Right lobe of liver (tissue), 6 donors: ENCODE results near the gene CD3E. TPM values are rescaled to one million over a fixed set of nuclear protein-coding genes. Genes with fewer than 3 reads are reported as not detected.
"Not testable (repeated sequence)": the region's sequence is repeated elsewhere in the genome, so short reads cannot be mapped to it uniquely, and the experiment has no call there.

Experiments
- ATAC-seq, 4 donors: fragments of 200-7000 bp; cut with Tn5 transposase; one replicate each; pipeline ENCODE4 v1.9.1; 2020; ENCODE audit warnings: mild to moderate bottlenecking in 4 of 4, moderate library complexity in 4 of 4
- DNase-seq, 3 donors: peaks; one replicate each; pipeline ENCODE4 v3.0.0-alpha.2; 2020
- H3K27ac ChIP-seq, 3 donors: fragments of 200-600 bp; one replicate each; pipeline ENCODE4 v1.8.0; 2022
- H3K27me3 ChIP-seq, 2 donors: fragments of 200-600 bp; one replicate each; pipeline ENCODE4 v1.8.0; 2022
- H3K36me3 ChIP-seq, 4 donors: fragments of 200-600 bp; sonication (generic) in 1 of 4; one replicate each; pipeline versions ENCODE4 v1.5.1 to v1.8.0; 2017 to 2022; ENCODE audit warnings: control low read depth in 1 of 4
- H3K4me1 ChIP-seq, 4 donors: fragments of 200-600 bp; sonication (generic) in 1 of 4; one replicate each; pipeline versions ENCODE4 v1.5.1 to v1.8.0; 2017 to 2022; ENCODE audit warnings: control low read depth in 1 of 4
- H3K4me3 ChIP-seq, 3 donors: fragments of 200-600 bp; one replicate each; pipeline ENCODE4 v1.8.0; 2022
- H3K9me3 ChIP-seq, 4 donors: fragments of 200-600 bp; sonication (generic) in 1 of 4; one replicate each; pipeline versions ENCODE4 v1.5.1 to v1.8.0; 2017 to 2022; ENCODE audit warnings: control low read depth in 1 of 4
- POLR2A ChIP-seq: fragments of 450-650 bp; IDR thresholded peaks from one replicate; pipeline ENCODE4 v1.6.1; 2017; ENCODE audit warnings: antibody characterized with exemption, mild to moderate bottlenecking
- WGBS: methylation state at CpG from one replicate; pipeline ENCODE4 v1.1.6; 2018; ENCODE audit warnings: low coverage, low lambda C conversion rate; ENCODE audit not compliant: insufficient coverage; ENCODE audit errors: missing lambda C conversion rate; 5-methylcytosine and 5-hydroxymethylcytosine counted together
- intact Hi-C, 2 donors: fragments of 100-400 bp; cut with DNase I; formaldehyde crosslinking; loops; one replicate each; pipeline versions ENCODE4 v1.11.2 to v1.14.1; 2022
- total RNA-seq, 6 experiments: library from RNA; depleted of rRNA in 2 of 6; stranded (reverse); fragments of >200 nt in 2 of 6; fragmentation: NEBNext Ultra II Directional in 3 of 6; extraction: Animal tissue kit (Norgen Biotek cat#: 25700) in 3 of 6; gene quantifications; one replicate each; pipeline versions ENCODE4 v1.1.0 to v1.2.4, GENCODE V29; 2016 to 2023
- TF ChIP-seq, protein P1 (sequence below), 4 donors: fragments of 200-600 bp in 3 of 4; fragments of 450-650 bp in 1 of 4; IDR thresholded peaks; one replicate each; pipeline versions ENCODE4 v1.5.1 to v1.8.0; 2016 to 2022; ENCODE audit warnings: antibody characterized with exemption in 4 of 4, mild to moderate bottlenecking in 2 of 4
- donor health status: DM: no; HTN: yes; CAD: no.
- donor health status: DM: no; HTN: no; CAD: no.
- donor health status: DM: no; HTN: no; CAD: no.
- donor health status: DM: no; HTN: yes; CAD: no.
- donor health status: DM: no; HTN: yes; CAD: no.

The CD3E gene
- total RNA-seq, 6 experiments from 2014 or later, result 0.55 to 1.5 (median 0.90) TPM

- Histone ChIP-seq H3K27ac (no peak overlapping the region), H3K27me3 (no peaks in the 10 kb centered on the region), H3K36me3 (no peaks in the 10 kb centered on the region), H3K4me3 (no peak overlapping the region), H3K9me3 (no peaks in the 10 kb centered on the region), H3K4me1 (no peaks in the 10 kb centered on the region)
- DNase-seq, result no peak
- intact Hi-C loops, result loop anchor here in 1 of 2 donors (10.0 kb wide), 1 partner anchor 53 kb away; the partner anchor contains the start of gene UBE4A
- TF ChIP-seq, protein P1, sequence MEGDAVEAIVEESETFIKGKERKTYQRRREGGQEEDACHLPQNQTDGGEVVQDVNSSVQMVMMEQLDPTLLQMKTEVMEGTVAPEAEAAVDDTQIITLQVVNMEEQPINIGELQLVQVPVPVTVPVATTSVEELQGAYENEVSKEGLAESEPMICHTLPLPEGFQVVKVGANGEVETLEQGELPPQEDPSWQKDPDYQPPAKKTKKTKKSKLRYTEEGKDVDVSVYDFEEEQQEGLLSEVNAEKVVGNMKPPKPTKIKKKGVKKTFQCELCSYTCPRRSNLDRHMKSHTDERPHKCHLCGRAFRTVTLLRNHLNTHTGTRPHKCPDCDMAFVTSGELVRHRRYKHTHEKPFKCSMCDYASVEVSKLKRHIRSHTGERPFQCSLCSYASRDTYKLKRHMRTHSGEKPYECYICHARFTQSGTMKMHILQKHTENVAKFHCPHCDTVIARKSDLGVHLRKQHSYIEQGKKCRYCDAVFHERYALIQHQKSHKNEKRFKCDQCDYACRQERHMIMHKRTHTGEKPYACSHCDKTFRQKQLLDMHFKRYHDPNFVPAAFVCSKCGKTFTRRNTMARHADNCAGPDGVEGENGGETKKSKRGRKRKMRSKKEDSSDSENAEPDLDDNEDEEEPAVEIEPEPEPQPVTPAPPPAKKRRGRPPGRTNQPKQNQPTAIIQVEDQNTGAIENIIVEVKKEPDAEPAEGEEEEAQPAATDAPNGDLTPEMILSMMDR (IDR thresholded peaks at IDR 0.05), result no peak
- no peak for TF ChIP-seq POLR2A
- no peak for ATAC-seq
- 51% methylated on average over 7 of the region's 8 CpGs for WGBS
Measured at GRCh38 chr11:118301600-118302195, 2.8 kb upstream of the CD3E start.

DNA sequence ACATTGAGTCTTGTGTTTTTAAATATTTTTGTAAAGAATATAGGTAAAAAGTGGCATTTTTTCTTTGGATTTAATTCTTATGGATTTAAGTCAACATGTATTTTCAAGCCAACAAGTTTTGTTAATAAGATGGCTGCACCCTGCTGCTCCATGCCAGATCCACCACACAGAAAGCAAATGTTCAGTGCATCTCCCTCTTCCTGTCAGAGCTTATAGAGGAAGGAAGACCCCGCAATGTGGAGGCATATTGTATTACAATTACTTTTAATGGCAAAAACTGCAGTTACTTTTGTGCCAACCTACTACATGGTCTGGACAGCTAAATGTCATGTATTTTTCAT, 333 bp upstream of the CD3E start:
- TF ChIP-seq POLR2A, result no peak
- TF ChIP-seq, protein P1 (IDR thresholded peaks at IDR 0.05), result no peak
- Histone ChIP-seq H3K36me3 (no peaks in the 10 kb centered on the region), H3K4me3 (no peak overlapping the region), H3K4me1 (no peaks in the 10 kb centered on the region), H3K9me3 (no peaks in the 10 kb centered on the region), H3K27ac (no peak overlapping the region), H3K27me3 (no peaks in the 10 kb centered on the region)
- intact Hi-C loops, result loop anchor here in 1 of 2 donors (10.0 kb wide), 1 partner anchor 51 kb away; the partner anchor contains the start of gene UBE4A
- WGBS, result 40% methylated on average over 1 of the region's 1 CpG
- no peak for DNase-seq
- no peak for ATAC-seq

DNA sequence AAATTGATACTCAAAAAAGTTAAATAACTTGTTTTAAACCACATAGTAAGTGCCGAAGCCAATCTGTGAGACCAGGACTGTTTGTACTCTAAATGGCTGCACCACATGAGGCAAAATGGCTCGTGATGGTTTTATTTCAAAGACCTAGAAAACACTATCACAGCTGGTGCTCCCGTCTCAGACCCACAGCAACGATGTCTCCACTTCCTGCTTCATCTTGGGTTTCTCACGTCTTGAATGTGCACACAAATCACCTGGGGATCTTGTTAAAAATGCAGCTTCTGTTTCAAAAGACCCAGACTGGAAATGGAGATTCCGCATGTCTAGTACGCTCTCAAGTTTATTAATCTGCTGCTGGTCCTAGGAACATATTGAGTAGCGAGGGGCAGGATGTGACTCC, 1.2 kb downstream of the CD3E start:
- Histone ChIP-seq H3K27ac (no peak overlapping the region), H3K27me3 (no peaks in the 10 kb centered on the region), H3K9me3 (no peaks in the 10 kb centered on the region), H3K4me1 (no peaks in the 10 kb centered on the region), H3K4me3 (no peak overlapping the region), H3K36me3 (no peaks in the 10 kb centered on the region)
- DNase-seq, result no peak
- intact Hi-C loops, result loop anchor here in 1 of 2 donors (10.0 kb wide), 1 partner anchor 49 kb away; the partner anchor contains the start of gene UBE4A
- 77% methylated on average over 8 of the region's 8 CpGs for WGBS
- TF ChIP-seq, protein P1 (IDR thresholded peaks at IDR 0.05), result no peak
- no peak for TF ChIP-seq POLR2A
- ATAC-seq, result no peak

DNA sequence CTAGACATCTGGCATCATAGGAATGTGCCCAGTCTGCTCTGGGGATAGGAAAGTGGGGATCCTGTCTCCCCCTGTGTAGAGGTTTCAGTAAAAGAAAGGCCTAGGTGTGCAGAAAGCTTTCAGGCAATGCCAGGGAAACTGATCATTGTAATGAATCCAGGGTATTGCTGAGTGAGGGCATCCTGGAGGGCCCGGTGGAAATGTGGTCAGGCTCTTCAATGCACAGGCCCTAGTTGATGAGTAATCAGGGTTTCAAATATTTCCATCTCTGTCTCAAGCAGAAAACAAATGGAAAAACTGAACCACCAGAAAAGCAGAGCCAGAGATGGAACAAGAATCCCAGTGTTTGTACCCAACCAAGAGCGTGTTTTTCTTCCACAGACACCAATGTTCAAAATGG, 2.0 kb downstream of the CD3E start:
- no peaks in the 10 kb centered on the region for H3K4me1 ChIP-seq
- intact Hi-C loops, result loop anchor here in 1 of 2 donors (10.0 kb wide), 1 partner anchor 48 kb away; the partner anchor contains the start of gene UBE4A
- no peak for ATAC-seq
- H3K4me3 ChIP-seq, result no peak overlapping the region
- H3K9me3 ChIP-seq, result no peaks in the 10 kb centered on the region
- no peaks in the 10 kb centered on the region for H3K36me3 ChIP-seq
- no peaks in the 10 kb centered on the region for H3K27me3 ChIP-seq
- no peak for DNase-seq
- 100% methylated on average over 1 of the region's 2 CpGs for WGBS
- H3K27ac ChIP-seq, result no peak overlapping the region
- TF ChIP-seq POLR2A, result no peak
- TF ChIP-seq, protein P1 (IDR thresholded peaks at IDR 0.05), result no peak

DNA sequence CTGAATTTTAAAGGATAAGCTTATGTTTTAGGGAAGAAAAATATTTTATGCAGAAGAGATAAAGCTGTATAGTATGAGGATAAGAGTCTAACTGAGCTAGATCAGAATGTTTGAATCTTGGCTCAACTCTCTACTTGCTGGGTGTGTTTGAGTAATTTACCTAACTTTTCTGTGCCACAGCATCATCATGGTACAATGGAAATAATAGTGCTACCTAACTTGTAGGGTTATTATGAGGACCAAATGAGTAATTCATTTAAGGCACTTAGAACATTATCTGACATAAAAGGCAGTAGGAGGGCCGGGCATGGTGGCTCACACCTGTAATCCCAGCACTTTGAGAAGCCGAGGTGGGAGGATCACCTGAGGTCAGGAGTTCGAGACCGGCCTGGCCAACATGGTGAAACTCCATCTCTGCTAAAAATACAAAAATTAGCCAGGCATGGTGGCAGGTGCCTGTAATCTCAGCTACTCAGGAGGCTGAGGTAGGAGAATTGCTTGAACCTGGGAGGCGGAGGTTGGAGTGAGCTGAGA, 4.5 kb downstream of the CD3E start:
- WGBS, result 40% methylated on average over 1 of the region's 5 CpGs
- H3K27me3 ChIP-seq, DNase-seq: not testable (repeated sequence)

More for the DNA sequence above, 4.5 kb downstream of the CD3E start:
- H3K9me3 ChIP-seq, H3K36me3 ChIP-seq, ATAC-seq, H3K4me3 ChIP-seq, H3K4me1 ChIP-seq, H3K27ac ChIP-seq: not testable (repeated sequence)
- intact Hi-C loops, result loop anchor here in 1 of 2 donors (10.0 kb wide), 1 partner anchor 46 kb away; the partner anchor contains the start of gene UBE4A
